Middle frontal gyrus (tissue), 1 donor: ENCODE data around the gene KCNH6.

Experiments used
- DNase-seq: peaks from one replicate; pipeline ENCODE4 v3.0.0-alpha.2; 2015; ENCODE audit warnings: low spot score; ENCODE audit errors: extremely low spot score

The KCNH6 gene

DNA sequence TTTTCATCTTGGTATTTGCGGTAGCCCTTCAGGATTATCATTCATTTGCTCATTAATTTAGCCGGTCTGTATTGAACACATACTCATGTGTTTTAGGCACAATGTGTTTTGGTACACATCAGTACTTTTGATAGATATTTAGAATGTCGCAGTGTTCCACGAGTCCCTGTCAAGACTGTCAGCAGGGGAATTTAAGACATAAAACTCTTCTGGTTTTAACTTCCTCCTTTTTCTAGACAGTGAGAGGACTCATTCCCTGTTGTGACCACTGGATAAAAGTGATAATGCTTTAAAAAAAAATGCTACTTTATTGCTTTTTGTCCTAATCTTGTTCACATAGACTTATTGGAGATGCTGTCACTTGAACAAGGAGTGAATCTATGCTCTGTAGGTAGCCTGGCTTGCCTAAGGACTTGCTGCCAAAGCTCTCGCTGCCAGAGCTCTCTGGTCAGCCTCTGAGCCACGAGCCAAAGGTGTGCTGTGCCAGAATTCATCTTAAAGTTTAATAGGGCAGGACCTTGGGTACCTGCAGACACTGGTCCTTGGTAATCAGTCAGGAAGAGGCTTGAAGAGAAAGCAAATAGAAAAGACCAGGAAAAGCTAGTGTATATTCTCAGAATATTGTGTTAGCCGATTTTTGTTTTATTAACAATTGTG, 32.5 kb downstream of the KCNH6 start:
- DNase-seq, result no peak

GRCh38 chr17:63557416-63557815, 34.3 kb downstream of the KCNH6 start:
- DNase-seq, result no peak

DNA sequence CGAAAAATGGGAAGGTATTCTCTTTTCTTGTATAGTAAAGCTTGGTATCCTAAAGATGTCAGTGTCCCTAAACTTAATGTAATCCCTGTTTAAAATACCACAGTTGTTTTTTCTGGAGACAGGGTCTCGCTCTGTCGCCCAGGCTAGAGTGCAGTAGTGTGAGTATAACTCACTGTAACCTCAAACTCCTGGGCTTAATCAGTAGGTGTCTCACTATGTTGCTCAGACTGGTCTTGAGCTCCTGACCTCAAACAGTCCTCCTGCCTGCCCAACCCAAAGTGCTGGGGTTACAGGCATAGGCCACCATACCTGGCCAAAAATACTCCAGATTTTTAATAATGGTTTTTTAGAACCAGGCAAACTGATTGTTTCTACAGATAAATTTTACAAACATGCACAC, 35.3 kb downstream of the KCNH6 start:
- no peak for DNase-seq

- DNase-seq, result no peak
These were observed 38.7 kb downstream of the KCNH6 start for GRCh38 chr17:63561819-63562218.

DNA sequence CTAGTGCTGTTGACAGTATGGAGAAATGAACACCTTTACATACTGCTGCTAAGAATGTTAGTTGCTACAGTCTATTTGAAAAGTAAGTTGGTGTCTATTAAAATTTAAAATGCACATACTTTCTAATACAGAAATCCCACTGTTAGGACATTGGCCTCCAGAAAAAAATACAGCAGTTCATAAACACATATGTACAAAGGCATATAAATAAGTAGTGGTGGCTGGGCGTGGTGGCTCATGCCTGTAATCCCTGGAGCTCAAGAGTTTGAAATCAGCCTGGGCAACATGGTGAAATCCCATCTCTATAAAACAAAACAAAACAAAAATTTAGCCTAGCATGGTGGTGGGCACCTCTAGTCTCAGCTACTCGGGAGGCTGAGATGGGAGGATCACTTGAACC, 40.2 kb downstream of the KCNH6 start:
- DNase-seq, result no peak

- DNase-seq, result no peak
These were observed 41.4 kb downstream of the KCNH6 start for GRCh38 chr17:63564562-63564961.

GRCh38 chr17:63567229-63567628, 44.1 kb downstream of the KCNH6 start:
- DNase-seq, result no peak

DNA sequence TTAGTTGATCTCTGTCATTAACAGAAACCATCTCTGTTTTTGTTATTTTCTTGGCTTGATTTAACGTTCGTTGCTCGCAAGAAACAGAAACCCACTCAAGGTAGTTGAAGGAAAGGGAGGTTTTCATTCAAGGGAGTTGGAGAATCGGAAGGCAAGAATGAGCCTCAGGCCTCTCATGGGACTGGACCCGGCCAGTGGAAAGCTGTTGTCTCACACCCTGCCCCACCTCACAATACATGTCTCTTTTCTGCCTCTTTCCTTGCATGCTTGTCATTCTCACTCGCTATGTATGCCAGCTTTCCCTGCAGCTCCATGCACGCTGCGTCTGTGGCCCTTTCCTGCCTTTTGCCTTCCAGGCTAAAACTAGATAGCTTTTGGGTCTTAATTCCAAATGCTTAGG, 45.4 kb downstream of the KCNH6 start:
- DNase-seq, result no peak

GRCh38 chr17:63571632-63572310, 48.6 kb downstream of the KCNH6 start:
- DNase-seq, result no peak

DNA sequence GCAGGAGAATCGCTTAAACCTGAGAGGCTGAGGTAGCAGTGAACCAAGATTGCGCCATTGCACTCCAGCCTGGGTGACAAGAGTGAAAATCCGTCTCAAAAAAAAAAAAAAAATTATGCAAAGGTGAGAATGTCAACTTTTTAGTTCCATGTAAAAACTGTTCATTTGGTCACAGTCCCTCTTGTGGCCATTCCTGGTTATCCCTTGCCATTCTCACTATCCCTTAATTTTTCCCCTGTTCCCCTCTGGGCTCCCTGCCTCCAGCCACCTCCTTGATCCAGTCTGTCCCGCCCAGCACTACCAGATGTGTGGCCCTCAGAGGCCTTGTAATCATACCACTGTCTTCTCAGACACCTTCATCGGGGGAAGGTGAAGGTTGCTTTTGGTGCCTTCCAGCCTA, 50.5 kb downstream of the KCNH6 start:
- DNase-seq, result no peak

GRCh38 chr17:63578027-63578768, 55.0 kb downstream of the KCNH6 start:
- no peak for DNase-seq

GRCh38 chr17:63578769-63579111, 55.6 kb downstream of the KCNH6 start:
- no peak for DNase-seq

- no peak for DNase-seq
These were observed 56.5 kb downstream of the KCNH6 start for GRCh38 chr17:63579633-63580032.

- DNase-seq, result no peak
These were observed 64.6 kb downstream of the KCNH6 start for GRCh38 chr17:63587770-63588169.

DNA sequence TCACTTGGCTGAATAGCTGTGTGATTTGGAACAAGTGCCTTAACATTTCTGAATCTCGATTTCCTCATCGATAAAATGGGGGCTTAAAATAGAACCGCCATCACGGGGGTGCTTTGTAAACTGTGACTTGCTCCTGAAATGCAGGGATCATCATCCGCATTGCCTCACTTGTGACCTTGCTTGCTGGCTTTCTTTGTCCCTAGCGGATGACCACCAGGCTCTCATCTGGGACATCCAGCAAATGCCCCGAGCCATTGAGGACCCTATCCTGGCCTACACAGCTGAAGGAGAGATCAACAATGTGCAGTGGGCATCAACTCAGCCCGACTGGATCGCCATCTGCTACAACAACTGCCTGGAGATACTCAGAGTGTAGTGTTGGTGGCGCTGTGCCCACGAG, 65.6 kb downstream of the KCNH6 start:
- no peak for DNase-seq

DNA sequence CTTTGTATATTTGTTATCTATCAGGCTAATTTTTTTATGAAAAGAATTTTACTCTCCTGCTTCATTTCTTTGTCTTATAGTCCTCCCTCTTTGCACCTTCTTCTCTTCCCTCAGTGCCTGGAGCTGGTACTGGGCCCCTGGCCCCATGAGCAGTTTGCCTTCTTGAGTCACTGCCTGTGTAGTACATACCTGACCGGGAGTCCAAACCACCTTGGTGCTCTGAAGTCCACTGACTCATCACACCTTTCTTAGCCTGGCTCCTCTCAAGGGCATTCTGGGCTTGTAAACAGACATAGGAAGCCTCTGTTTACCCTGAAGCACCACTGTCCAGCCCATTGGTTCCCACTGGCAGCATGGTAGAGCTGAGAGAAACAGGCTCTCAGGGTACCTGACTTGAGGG, 66.5 kb downstream of the KCNH6 start:
- no peak for DNase-seq

DNA sequence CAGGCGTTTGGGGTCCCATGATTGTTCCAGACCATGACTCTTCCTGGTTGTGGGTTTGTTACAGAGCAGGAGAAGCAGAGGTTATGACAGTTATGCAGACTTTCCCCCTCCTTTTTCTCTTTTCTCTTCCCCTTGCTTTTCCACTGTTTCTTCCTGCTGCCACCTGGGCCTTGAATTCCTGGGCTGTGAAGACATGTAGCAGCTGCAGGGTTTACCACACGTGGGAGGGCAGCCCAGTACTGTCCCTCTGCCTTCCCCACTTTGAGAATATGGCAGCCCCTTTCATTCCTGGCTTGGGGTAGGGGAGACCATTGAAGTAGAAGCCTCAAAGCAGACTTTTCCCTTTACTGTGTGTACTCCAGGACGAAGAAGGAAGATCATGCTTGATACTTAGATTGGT, 69.6 kb downstream of the KCNH6 start:
- no peak for DNase-seq

- DNase-seq, result no peak
These were observed 72.0 kb downstream of the KCNH6 start for GRCh38 chr17:63595132-63595531.
